HCT116 (cell line): ENCODE data around the gene EHD3. TPM values are rescaled to one million over a fixed set of nuclear protein-coding genes. Genes with fewer than 3 reads are reported as not detected.

Experiments
- ATAC-seq: fragments of 200-7000 bp; cut with Tn5 transposase; 2 replicates; pipeline ENCODE4 v1.9.1; 2020; ENCODE audit warnings: mild to moderate bottlenecking, moderate library complexity
- BruUV-seq: library from RNA; stranded (reverse); fragments of 400-500 nt; replicated peaks from 2 replicates; lab custom pipeline; 2021; lab: Mats Ljungman, UMichigan
- CTCF ChIA-PET: fragments of 300-600 bp; sonication (Branson Sonifier 250); formaldehyde crosslinking; loops from one replicate; lab custom pipeline; 2021; ENCODE audit warnings: antibody characterized with exemption; lab: Charles Lee
- POLR2A ChIA-PET: fragments of 300-600, 350-600 bp; sonication (Branson Sonifier 250); formaldehyde crosslinking; loops from one replicate; lab custom pipeline; 2021; ENCODE audit warnings: antibody characterized with exemption; lab: Charles Lee
- RAD21 ChIA-PET, 2 experiments: fragments of 300-600 bp; sonication (Branson Sonifier 250); formaldehyde crosslinking; loops; one replicate each; lab custom pipeline; 2023; ENCODE audit warnings: low total read pairs in 2 of 2; ENCODE audit not compliant: uncharacterized antibody in 2 of 2, unreplicated experiment in 2 of 2, low non-redundant PET in 1 of 2; lab: Charles Lee
- DNase-seq: peaks from one replicate; pipeline ENCODE4 v3.0.0-alpha.2; 2010; ENCODE audit warnings: low read depth, low spot score
- H2AFZ ChIP-seq: fragments of 200-600 bp; shearing (Covaris generic), sonication (generic); 2 replicates; pipeline ENCODE4 v1.6.1; 2017; ENCODE audit warnings: low read depth, mixed run types, mixed read lengths, antibody characterized with exemption, low read length; ENCODE audit not compliant: poor library complexity, severe bottlenecking
- H3K27ac ChIP-seq: 2 replicates; pipeline ENCODE4 v1.5.1; 2012; ENCODE audit warnings: low read depth, low read length
- H3K27me3 ChIP-seq: fragments of 200-600 bp; sonication (generic); 2 replicates; pipeline ENCODE4 v1.6.1; 2016; ENCODE audit warnings: mixed run types, low read length, mixed read lengths; ENCODE audit not compliant: insufficient read depth
- H3K36me3 ChIP-seq, 2 experiments: fragments of 200-500 bp in 1 of 2; fragments of 200-600 bp in 1 of 2; sonication (Bioruptor generic) in 1 of 2; sonication (generic) in 1 of 2; 2 replicates each; pipeline versions ENCODE4 v1.5.1 to v1.6.1; 2014 to 2016; ENCODE audit warnings: low read length in 2 of 2, inconsistent platforms in 1 of 2, mixed read lengths in 1 of 2, mixed run types in 1 of 2; ENCODE audit not compliant: insufficient read depth in 2 of 2, control insufficient read depth in 1 of 2
- H3K4me1 ChIP-seq, 2 experiments: fragments of 200-600 bp in 1 of 2; sonication (generic) in 1 of 2; 2 replicates each; pipeline versions ENCODE4 v1.5.1 to v1.6.1; 2012 to 2017; ENCODE audit warnings: low read length in 2 of 2, inconsistent platforms in 1 of 2, mild to moderate bottlenecking in 1 of 2, mixed read lengths in 1 of 2, mixed run types in 1 of 2, moderate library complexity in 1 of 2; ENCODE audit not compliant: insufficient read depth in 2 of 2, control insufficient read depth in 1 of 2
- H3K4me2 ChIP-seq: fragments of 200-600 bp; sonication (generic); 2 replicates; pipeline ENCODE4 v1.6.1; 2017; ENCODE audit warnings: mixed run types, low read length, mixed read lengths
- H3K4me3 ChIP-seq, 2 experiments: fragments of 200-600 bp in 1 of 2; sonication (generic) in 1 of 2; replicated peaks in 1 of 2; 2 replicates each; pipeline ENCODE4 v1.5.1; 2011 to 2016; ENCODE audit warnings: low read length in 2 of 2, control low read depth in 1 of 2, low read depth in 1 of 2, mild to moderate bottlenecking in 1 of 2, mixed read lengths in 1 of 2, mixed run types in 1 of 2
- H3K79me2 ChIP-seq: fragments of 200-600 bp; sonication (generic); 2 replicates; pipeline ENCODE4 v1.6.1; 2017; ENCODE audit warnings: mild to moderate bottlenecking, mixed run types, low read length, moderate library complexity, mixed read lengths; ENCODE audit not compliant: insufficient read depth
- H3K9ac ChIP-seq: fragments of 200-600 bp; sonication (generic); 2 replicates; pipeline ENCODE4 v1.6.1; 2016; ENCODE audit warnings: low read length, mixed read lengths
- H3K9me2 ChIP-seq: fragments of 200-600 bp; sonication (generic), shearing (Covaris generic); 2 replicates; pipeline ENCODE4 v1.6.1; 2017; ENCODE audit warnings: mixed run types, mild to moderate bottlenecking, moderate library complexity; ENCODE audit not compliant: insufficient read depth
- H3K9me3 ChIP-seq, 2 experiments: fragments of 200-500 bp in 1 of 2; fragments of 200-600 bp in 1 of 2; sonication (Bioruptor generic) in 1 of 2; sonication (generic) in 1 of 2; 2 replicates each; pipeline ENCODE4 v1.6.1; 2014 to 2017; ENCODE audit warnings: low read length in 2 of 2, mixed read lengths in 2 of 2, inconsistent platforms in 1 of 2, low read depth in 1 of 2, mild to moderate bottlenecking in 1 of 2, mixed run types in 1 of 2, moderate library complexity in 1 of 2; ENCODE audit not compliant: control insufficient read depth in 1 of 2, insufficient read depth in 1 of 2
- H4K20me1 ChIP-seq: fragments of 200-600 bp; sonication (generic), shearing (Covaris generic); 2 replicates; pipeline ENCODE4 v1.6.1; 2017; ENCODE audit warnings: mixed run types, mild to moderate bottlenecking, moderate library complexity; ENCODE audit not compliant: insufficient read depth
- ATF3 ChIP-seq: IDR thresholded peaks from 2 replicates; pipeline ENCODE4 v1.6.1; 2012
- EZH2phosphoT487 ChIP-seq: fragments of 200-600 bp; IDR thresholded peaks from 2 replicates; pipeline ENCODE4 v1.6.1; 2018; ENCODE audit warnings: antibody characterized with exemption, borderline replicate concordance
- MAX ChIP-seq: IDR thresholded peaks from 2 replicates; pipeline ENCODE4 v1.6.1; 2012
- POLR2A ChIP-seq: IDR thresholded peaks from 2 replicates; pipeline ENCODE4 v1.7.0; 2011; ENCODE audit warnings: borderline replicate concordance; ENCODE audit not compliant: insufficient read depth, insufficient read length; ENCODE audit errors: extremely low read depth
- REST ChIP-seq: IDR thresholded peaks from 2 replicates; pipeline ENCODE4 v1.6.1; 2012; ENCODE audit warnings: low read depth
- SP1 ChIP-seq: IDR thresholded peaks from 2 replicates; pipeline ENCODE4 v1.6.1; 2012; ENCODE audit warnings: low read depth
- ZNF274 ChIP-seq: fragments of 200-500 bp; sonication (Bioruptor generic); IDR thresholded peaks from 2 replicates; pipeline ENCODE4 v1.6.1; 2014; ENCODE audit warnings: mild to moderate bottlenecking, low read depth, low read length, inconsistent platforms
- intact Hi-C: fragments of 100-400 bp; cut with micrococcal nuclease; formaldehyde crosslinking; loops from 2 replicates; pipeline ENCODE4 v1.10.0; 2022
- total RNA-seq: library from RNA; stranded (reverse); gene quantifications from one replicate; pipeline ENCODE4 v1.2.1, GENCODE V29; 2021; ENCODE audit not compliant: unreplicated experiment

The EHD3 gene
- total RNA-seq, 1 experiment from 2014 or later, result not detected

DNA sequence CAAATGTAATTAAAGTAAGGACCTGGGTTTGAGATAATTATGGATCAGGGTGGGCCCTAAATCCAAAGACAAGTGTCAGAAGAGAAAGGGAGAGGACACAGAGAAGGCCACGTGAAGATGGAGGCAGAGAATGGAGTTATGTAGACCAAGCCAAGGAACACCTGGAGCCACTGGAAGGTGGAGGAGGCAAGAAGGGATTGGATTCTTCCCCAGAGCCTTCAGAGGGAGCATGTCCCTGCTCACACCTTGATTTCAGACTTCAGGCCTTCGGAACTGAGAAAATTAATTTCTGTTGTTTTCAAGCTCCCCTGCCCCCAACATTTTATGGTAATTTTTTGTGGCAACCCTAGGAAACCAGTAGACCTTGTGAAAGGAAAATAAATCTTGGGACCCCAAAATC, 36.3 kb upstream of the EHD3 start:
- H3K27ac ChIP-seq, result no peak overlapping the region
- POLR2A ChIA-PET, result no interaction called here
- CTCF ChIA-PET, result no interaction called here
- no TSS peak for BruUV-seq
- peaks cover 13% of the 10 kb centered on the region; the same call in 1 of the 2 replicates for H3K27me3 ChIP-seq
- TF ChIP-seq ATF3 (no peak), ZNF274 (no peak), REST (no peak), SP1 (no peak), EZH2phosphoT487 (no peak), MAX (no peak), POLR2A (no peak)
- H3K4me2 ChIP-seq, result no peak overlapping the region
- no peak overlapping the region for H3K4me3 ChIP-seq
- no peaks in the 10 kb centered on the region for H4K20me1 ChIP-seq
- RAD21 ChIA-PET, result no interaction called here
- intact Hi-C loops, result no loop called here
- no peaks in the 10 kb centered on the region for H3K36me3 ChIP-seq
- H3K79me2 ChIP-seq, result no peaks in the 10 kb centered on the region
- DNase-seq (no peak), ATAC-seq (no peak)
- H3K9ac ChIP-seq, result no peak overlapping the region
- H3K4me1 ChIP-seq, result no peaks in the 10 kb centered on the region
- H3K9me3 ChIP-seq, result no peaks in the 10 kb centered on the region
- H3K9me2 ChIP-seq, result no peaks in the 10 kb centered on the region
- no peak overlapping the region for H2AFZ ChIP-seq
